Jurkat, Clone E6-1 (cell line): ENCODE measurements around the gene SLC35G1.

ENCODE experiments used
- DNase-seq: peaks from one replicate; pipeline ENCODE4 v3.0.0-alpha.2; 2011; ENCODE audit warnings: low read depth, low spot score
- H3K4me3 ChIP-seq: 2 replicates; pipeline ENCODE4 v1.5.1; 2011; ENCODE audit warnings: mild to moderate bottlenecking, low read length, control low read depth, moderate library complexity

Gene SLC35G1

DNA sequence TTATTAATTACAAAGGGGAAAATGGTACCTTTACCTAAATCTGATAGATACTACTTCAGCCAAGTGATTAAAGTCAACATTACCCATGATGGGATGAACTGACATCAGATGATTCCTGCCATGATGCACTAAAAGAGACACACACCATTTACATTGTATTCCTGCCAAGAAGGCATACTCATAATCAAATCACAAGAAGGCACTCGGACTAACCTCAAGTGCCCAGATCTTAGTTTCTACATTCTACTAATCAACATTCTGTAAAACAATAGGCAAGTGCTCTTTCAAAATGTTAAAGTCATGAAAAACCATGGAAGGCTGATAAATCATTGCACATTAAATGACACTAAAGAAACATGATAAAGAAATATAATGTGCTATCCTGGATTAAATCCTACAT is 44.4 kb downstream of the SLC35G1 start:
- H3K4me3 ChIP-seq, result no peak overlapping the region
- DNase-seq, result no peak

DNA sequence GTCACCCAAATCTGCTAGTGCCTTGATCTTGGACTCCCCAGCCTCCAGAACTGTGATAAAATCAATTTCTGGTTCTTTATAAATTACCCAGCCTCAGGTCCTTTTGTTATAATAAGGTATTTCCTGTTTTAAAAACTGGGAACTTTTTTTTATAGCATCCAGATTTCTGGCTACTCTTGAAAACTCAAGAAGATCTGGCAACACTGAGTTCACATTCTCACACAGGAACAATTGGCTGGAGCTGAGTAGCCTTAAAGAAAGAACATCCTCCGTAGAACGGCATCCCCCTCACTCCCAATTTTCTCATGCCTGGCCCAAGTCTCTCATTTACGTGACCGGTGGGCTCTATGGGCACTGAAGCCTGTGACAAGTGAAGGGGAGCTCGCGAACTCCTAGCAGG is 47.1 kb downstream of the SLC35G1 start:
- DNase-seq, result no peak
- H3K4me3 ChIP-seq, result no peak overlapping the region

DNA sequence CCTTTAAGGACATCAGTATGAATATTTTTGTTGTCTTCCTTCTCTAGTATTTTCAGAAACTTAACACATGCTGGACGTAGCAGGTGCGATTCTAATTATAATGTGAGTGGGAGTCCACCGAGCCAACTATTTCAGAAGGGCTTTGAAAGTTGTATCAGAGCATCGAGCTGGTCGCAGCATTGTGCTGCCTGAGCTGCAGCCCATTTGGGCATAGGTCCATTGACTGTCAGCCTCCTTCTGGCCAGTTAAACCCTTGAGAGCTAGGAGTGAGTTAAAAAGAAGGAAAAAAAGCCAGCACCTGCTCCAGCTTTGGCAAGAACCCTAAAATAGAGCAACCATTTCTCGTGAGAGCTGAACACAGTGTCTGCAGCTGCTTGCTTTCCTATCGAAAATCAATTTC is 47.8 kb downstream of the SLC35G1 start:
- no peak overlapping the region for H3K4me3 ChIP-seq
- no peak for DNase-seq

DNA sequence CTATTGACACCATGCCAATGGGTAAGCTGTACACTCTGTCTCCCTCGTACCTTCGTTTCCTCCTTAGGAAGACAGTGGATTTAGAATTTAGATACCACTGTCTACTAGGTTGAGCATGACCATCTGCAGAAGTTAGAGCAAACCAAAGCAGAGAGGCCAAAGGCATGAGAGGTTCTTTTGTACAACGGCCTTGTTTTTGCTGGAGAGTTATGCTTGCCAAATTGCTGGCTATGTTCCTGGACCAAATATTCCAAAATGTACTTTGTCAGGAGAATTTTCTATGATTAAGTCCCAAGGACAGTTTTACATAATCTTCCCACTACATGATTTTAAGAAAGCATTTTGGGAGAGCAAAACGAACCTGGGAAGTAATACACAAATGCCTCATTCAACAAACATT is 52.0 kb downstream of the SLC35G1 start:
- DNase-seq, result no peak
- no peak overlapping the region for H3K4me3 ChIP-seq

DNA sequence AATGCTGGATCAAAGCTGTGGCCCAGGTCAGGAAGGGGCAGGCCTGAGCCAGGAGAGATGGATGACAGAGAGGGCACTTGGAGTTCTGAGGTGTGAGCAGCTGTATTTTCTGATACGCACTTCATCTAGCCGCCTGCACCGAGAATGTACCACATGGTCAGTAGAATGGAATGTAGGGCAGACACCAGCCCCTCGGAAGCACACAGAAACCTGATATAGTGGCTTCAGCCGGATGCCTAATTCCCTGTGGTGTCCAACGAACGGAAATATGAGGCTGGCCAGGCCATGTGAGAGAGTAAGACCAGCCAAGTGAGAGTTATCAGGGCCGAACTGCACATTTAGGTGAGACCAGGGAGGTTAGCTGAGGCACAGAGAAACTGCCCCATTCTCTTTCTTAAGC is 53.3 kb downstream of the SLC35G1 start:
- no peak for DNase-seq
- H3K4me3 ChIP-seq, result no peak overlapping the region

DNA sequence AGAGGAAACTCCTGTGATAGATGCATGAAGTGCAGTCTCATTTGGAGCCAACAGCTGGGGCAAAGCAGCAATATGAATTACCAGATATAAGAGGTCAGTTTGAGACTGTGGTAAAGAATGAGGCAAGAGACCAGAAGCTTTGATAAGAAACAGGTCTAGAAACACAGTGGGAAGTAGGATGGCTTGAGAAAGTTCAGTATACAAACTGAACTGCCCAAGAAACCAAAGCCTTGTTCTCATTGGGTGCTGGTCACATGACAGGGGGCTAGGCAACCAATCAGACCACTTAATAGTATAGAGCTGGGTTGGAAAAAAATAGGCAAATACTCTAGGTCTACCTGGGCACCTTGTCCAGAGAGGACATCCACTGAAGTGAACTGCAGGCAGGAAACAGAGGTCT is 53.7 kb downstream of the SLC35G1 start:
- DNase-seq, result no peak
- no peak overlapping the region for H3K4me3 ChIP-seq

DNA sequence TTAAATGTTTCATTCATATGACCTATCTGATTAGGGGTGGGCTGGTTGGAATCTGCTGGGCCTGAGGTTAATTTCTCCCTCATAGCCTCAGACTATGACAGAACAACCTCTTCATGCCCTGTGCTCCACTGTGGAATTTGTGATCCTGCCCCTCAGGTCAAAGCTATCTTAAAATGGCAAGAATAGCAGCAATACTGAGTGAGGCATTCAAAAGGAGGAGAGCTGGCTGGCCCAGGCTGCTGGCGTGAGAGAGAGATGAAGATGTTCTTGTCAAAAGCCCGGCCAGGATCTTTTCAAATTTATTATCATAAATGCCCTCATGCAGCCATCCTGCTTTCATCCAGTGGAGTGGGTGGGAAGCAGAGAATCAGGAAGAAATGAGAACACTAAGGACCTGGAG is 58.1 kb downstream of the SLC35G1 start:
- no peak for DNase-seq
- H3K4me3 ChIP-seq, result no peak overlapping the region
